K562 (cell line): ENCODE results near the gene LRRK1. TPM values are rescaled to one million over a fixed set of nuclear protein-coding genes. Genes with fewer than 3 reads are reported as not detected.

Experiments used
- ARID4B ChIP-seq: sonication (generic); formaldehyde crosslinking; IDR thresholded peaks from 2 replicates; pipeline ENCODE4 v1.8.0; 2022; ENCODE audit warnings: mild to moderate bottlenecking, missing genetic modification reagents
- CHCHD3 ChIP-seq: fragments of 250-450 bp; sonication (Bioruptor Pico); IDR thresholded peaks from 2 replicates; pipeline ENCODE4 v2.1.2; 2022; ENCODE audit warnings: mild to moderate bottlenecking
- GABPB2 ChIP-seq: fragments of 250-450 bp; sonication (Bioruptor Pico); conservative IDR thresholded peaks from 2 replicates; pipeline ENCODE4 v1.5.1; 2021; ENCODE audit warnings: mild to moderate bottlenecking
- GATAD2A ChIP-seq: fragments of 450-650 bp; IDR thresholded peaks from 2 replicates; pipeline ENCODE4 v1.6.1; 2017
- HLTF ChIP-seq: fragments of 450-650 bp; IDR thresholded peaks from 2 replicates; pipeline ENCODE4 v1.6.1; 2016
- IRF9 ChIP-seq: fragments of 450-650 bp; IDR thresholded peaks from 2 replicates; pipeline ENCODE4 v1.6.1; 2016; ENCODE audit warnings: missing biosample characterization, missing genetic modification characterization
- MEIS2 ChIP-seq: fragments of 450-650 bp; IDR thresholded peaks from 2 replicates; pipeline ENCODE4 v1.6.1; 2014; ENCODE audit warnings: mild to moderate bottlenecking; ENCODE audit not compliant: partially characterized antibody
- MTF1 ChIP-seq: fragments of 250-450 bp; sonication (Bioruptor Pico); IDR thresholded peaks from 2 replicates; pipeline ENCODE4 v1.9.0; 2021; ENCODE audit warnings: moderate library complexity, mild to moderate bottlenecking, inconsistent platforms, borderline replicate concordance
- NFE2 ChIP-seq: IDR thresholded peaks from 2 replicates; pipeline ENCODE4 v1.6.1; 2014; ENCODE audit warnings: antibody characterized with exemption, low read depth
- RNF2 ChIP-seq: sonication (generic); IDR thresholded peaks from 2 replicates; pipeline ENCODE4 v1.6.1; 2016
- SMAD1 ChIP-seq: fragments of 150-350 bp; IDR thresholded peaks from 2 replicates; pipeline ENCODE4 v1.6.1; 2014; ENCODE audit warnings: low read length, low read depth; ENCODE audit not compliant: partially characterized antibody
- TEAD2 ChIP-seq: fragments of 450-650 bp; IDR thresholded peaks from 2 replicates; pipeline ENCODE4 v1.6.1; 2016; ENCODE audit warnings: missing genetic modification characterization, control low read depth, missing compliant biosample characterization
- USF1 ChIP-seq: sonication (generic); formaldehyde crosslinking; IDR thresholded peaks from 2 replicates; pipeline ENCODE4 v1.9.0; 2022; ENCODE audit warnings: mild to moderate bottlenecking, missing genetic modification reagents
- USF2 ChIP-seq: sonication (generic); formaldehyde crosslinking; IDR thresholded peaks from 2 replicates; pipeline ENCODE4 v1.5.0; 2020; ENCODE audit warnings: missing genetic modification reagents
- XRCC5 ChIP-seq: fragments of 200-400 bp; formaldehyde crosslinking; IDR thresholded peaks from 2 replicates; pipeline ENCODE4 v1.6.1; 2017; ENCODE audit warnings: low read depth, mild to moderate bottlenecking, low read length
- ZKSCAN8 ChIP-seq: fragments of 200-800 bp; sonication (Bioruptor generic); IDR thresholded peaks from 2 replicates; pipeline ENCODE4 v1.6.1; 2016; ENCODE audit warnings: missing genetic modification characterization, missing compliant biosample characterization
- ZNF12 ChIP-seq: sonication (generic); formaldehyde crosslinking; IDR thresholded peaks from 2 replicates; pipeline ENCODE4 v1.4.0; 2020; ENCODE audit warnings: mild to moderate bottlenecking, missing genetic modification reagents
- ZNF121 ChIP-seq: sonication (generic); formaldehyde crosslinking; conservative IDR thresholded peaks from 2 replicates; pipeline ENCODE4 v1.8.0; 2022; ENCODE audit warnings: missing genetic modification reagents
- ZNF263 ChIP-seq: sonication (generic); formaldehyde crosslinking; IDR thresholded peaks from 2 replicates; pipeline ENCODE4 v1.8.0; 2022; ENCODE audit warnings: mild to moderate bottlenecking, missing genetic modification reagents, borderline replicate concordance
- ZNF740 ChIP-seq, 3 experiments: fragments of 200-800 bp in 1 of 3; sonication (Bioruptor generic) in 1 of 3; sonication (generic) in 1 of 3; formaldehyde crosslinking in 1 of 3; IDR thresholded peaks; 2 replicates each; pipeline versions ENCODE4 v1.6.1 to v1.8.0; 2016 to 2022; ENCODE audit warnings: mild to moderate bottlenecking in 2 of 3, missing compliant biosample characterization in 2 of 3, missing genetic modification characterization in 2 of 3, missing genetic modification reagents in 1 of 3
- ZNF764 ChIP-seq: fragments of 250-450 bp; sonication (Bioruptor Pico); IDR thresholded peaks from 2 replicates; pipeline ENCODE4 v1.4.0; 2020; ENCODE audit warnings: low read depth, mild to moderate bottlenecking, moderate library complexity
- polyA plus RNA-seq, 8 experiments: library from polyadenylated mRNA; depleted of rRNA in 4 of 8; stranded (reverse) in 5 of 8; unstranded in 3 of 8; fragments of >200 nt; fragmentation: Nextera tagmentation in 2 of 8; fragmentation: Illumina TruSeq in 1 of 8; extraction: Ambion mirVana in 2 of 8; extraction: Trizol in 1 of 8; gene quantifications; 2 replicates each; pipeline versions ENCODE4 v1.2.1 to v1.2.3, GENCODE V29; 2011 to 2014; ENCODE audit warnings: inconsistent platforms in 1 of 8, missing spikeins in 1 of 8
- total RNA-seq, 7 experiments: library from RNA; depleted of rRNA in 6 of 7; stranded (reverse); fragments of >200 nt in 6 of 7; fragmentation: Illumina TruSeq in 2 of 7; extraction: Trizol in 2 of 7; gene quantifications; 2 replicates each; pipeline versions ENCODE4 v1.2.1 to v1.2.3, GENCODE V29; 2011 to 2021; ENCODE audit warnings: low replicate concordance in 1 of 7

The LRRK1 gene
- total and polyA plus RNA-seq, 9 of the 15 experiments (the other 6 are each of a cell fraction or from before 2014, with no cell fraction given), result 0.01 to 1.5 (median 0.11) TPM

GRCh38 chr15:101107625-101108460, 188.7 kb downstream of the LRRK1 start (continued):
- no peak for TF ChIP-seq ZNF740 (CRISPR knock-in tag; IDR thresholded peaks at IDR 0.05)
- TF ChIP-seq ZNF740 (tag; IDR thresholded peaks at IDR 0.05), result no peak
- no peak for TF ChIP-seq HLTF
- TF ChIP-seq TEAD2 (tag), result no peak
- TF ChIP-seq IRF9 (tag), result no peak
- no peak for TF ChIP-seq ZNF263 (CRISPR knock-in tag)
- no peak for TF ChIP-seq NFE2
- no peak for TF ChIP-seq GABPB2 (CRISPR knock-in tag)
- TF ChIP-seq CHCHD3 (CRISPR knock-in tag), result no peak
- no peak for TF ChIP-seq ZNF764 (CRISPR knock-in tag)
- no peak for TF ChIP-seq ZKSCAN8 (CRISPR knock-in tag)
- no peak for TF ChIP-seq SMAD1
- no peak for TF ChIP-seq MTF1 (CRISPR knock-in tag)
- no peak for TF ChIP-seq MEIS2
- no peak for TF ChIP-seq GATAD2A
- TF ChIP-seq ARID4B (CRISPR knock-in tag), result no peak
- TF ChIP-seq RNF2, result no peak
- peak; percentile 63 for TF ChIP-seq USF2 (CRISPR knock-in tag)
- no peak for TF ChIP-seq ZNF121 (CRISPR knock-in tag)
- no peak for TF ChIP-seq XRCC5
- no peak; the same call in 1 of the 2 replicates for TF ChIP-seq USF1 (CRISPR knock-in tag)
- no peak for TF ChIP-seq ZNF12
